Measurements from ENCODE around the gene MAP3K15. TPM values are rescaled to one million over a fixed set of nuclear protein-coding genes. Genes with fewer than 3 reads are reported as not detected.
"Not testable (repeated sequence)": the region's sequence is repeated elsewhere in the genome, so short reads cannot be mapped to it uniquely, and the experiment has no call there.

The MAP3K15 gene
- total RNA-seq, 2 experiments from 2014 or later: 1.1 to 1.5 TPM

- H3K4me1 Mint-ChIP-seq: no peaks in the 10 kb centered on the region
- DNase-seq: no peak
- H3K27me3 Mint-ChIP-seq: peaks cover 9% of the 10 kb centered on the region
- H3K36me3 Mint-ChIP-seq: no peaks in the 10 kb centered on the region
- no peak overlapping the region for H3K27ac Mint-ChIP-seq
- no peak overlapping the region for H3K4me3 Mint-ChIP-seq
- no peaks in the 10 kb centered on the region for H3K9me3 Mint-ChIP-seq
Observed at GRCh38 chrX:19496711-19497110, 18.6 kb downstream of the MAP3K15 start.

GRCh38 chrX:19487520-19488200, 27.6 kb downstream of the MAP3K15 start:
- H3K27me3 Mint-ChIP-seq: no peaks in the 10 kb centered on the region
- no peaks in the 10 kb centered on the region for H3K36me3 Mint-ChIP-seq
- H3K9me3 Mint-ChIP-seq: no peaks in the 10 kb centered on the region
- H3K27ac Mint-ChIP-seq: no peak overlapping the region
- no peak overlapping the region for H3K4me3 Mint-ChIP-seq
- no peak for DNase-seq
- H3K4me1 Mint-ChIP-seq: peaks cover 5% of the 10 kb centered on the region

- no peak for DNase-seq
- Mint-ChIP-seq H3K9me3 (peaks cover 2% of the 10 kb centered on the region), H3K27me3 (no peaks in the 10 kb centered on the region), H3K4me1 (no peaks in the 10 kb centered on the region), H3K36me3 (no peaks in the 10 kb centered on the region), H3K27ac (no peak overlapping the region), H3K4me3 (no peak overlapping the region)
Observed at GRCh38 chrX:19479458-19479857, 35.9 kb downstream of the MAP3K15 start.

- not testable (repeated sequence) for H3K36me3 Mint-ChIP-seq, H3K27me3 Mint-ChIP-seq, DNase-seq, H3K27ac Mint-ChIP-seq, H3K4me1 Mint-ChIP-seq, H3K4me3 Mint-ChIP-seq, H3K9me3 Mint-ChIP-seq
Observed at GRCh38 chrX:19468383-19468782, 46.9 kb downstream of the MAP3K15 start.

GRCh38 chrX:19462879-19463278, 52.4 kb downstream of the MAP3K15 start:
- Mint-ChIP-seq H3K9me3 (no peaks in the 10 kb centered on the region), H3K4me3 (no peak overlapping the region), H3K27ac (no peak overlapping the region), H3K4me1 (no peaks in the 10 kb centered on the region), H3K27me3 (no peaks in the 10 kb centered on the region), H3K36me3 (no peaks in the 10 kb centered on the region)
- DNase-seq: no peak

- Mint-ChIP-seq H3K27me3 (no peaks in the 10 kb centered on the region), H3K27ac (no peak overlapping the region), H3K9me3 (no peaks in the 10 kb centered on the region), H3K4me3 (no peak overlapping the region), H3K4me1 (no peaks in the 10 kb centered on the region), H3K36me3 (no peaks in the 10 kb centered on the region)
- DNase-seq: no peak
Observed at GRCh38 chrX:19462231-19462630, 53.1 kb downstream of the MAP3K15 start.

- Mint-ChIP-seq H3K36me3 (no peaks in the 10 kb centered on the region), H3K27ac (no peak overlapping the region), H3K9me3 (no peaks in the 10 kb centered on the region), H3K27me3 (no peaks in the 10 kb centered on the region), H3K4me1 (no peaks in the 10 kb centered on the region), H3K4me3 (no peak overlapping the region)
- DNase-seq: no peak
Observed at GRCh38 chrX:19457662-19458061, 57.6 kb downstream of the MAP3K15 start.

GRCh38 chrX:19448077-19448476, 67.2 kb downstream of the MAP3K15 start:
- Mint-ChIP-seq H3K9me3 (no peaks in the 10 kb centered on the region), H3K36me3 (no peaks in the 10 kb centered on the region), H3K4me1 (no peaks in the 10 kb centered on the region), H3K27ac (no peak overlapping the region), H3K27me3 (no peaks in the 10 kb centered on the region), H3K4me3 (no peak overlapping the region)
- no peak for DNase-seq

GRCh38 chrX:19446397-19446796, 68.9 kb downstream of the MAP3K15 start:
- Mint-ChIP-seq H3K4me1 (no peaks in the 10 kb centered on the region), H3K36me3 (no peaks in the 10 kb centered on the region), H3K27ac (no peak overlapping the region), H3K27me3 (no peaks in the 10 kb centered on the region), H3K9me3 (no peaks in the 10 kb centered on the region), H3K4me3 (no peak overlapping the region)
- no peak for DNase-seq

- H3K4me3 Mint-ChIP-seq, H3K4me1 Mint-ChIP-seq, H3K36me3 Mint-ChIP-seq, DNase-seq, H3K27me3 Mint-ChIP-seq, H3K27ac Mint-ChIP-seq, H3K9me3 Mint-ChIP-seq: not testable (repeated sequence)
Observed at GRCh38 chrX:19445772-19446171, 69.5 kb downstream of the MAP3K15 start.

GRCh38 chrX:19443869-19444526, 71.3 kb downstream of the MAP3K15 start:
- H3K9me3 Mint-ChIP-seq: no peaks in the 10 kb centered on the region
- H3K36me3 Mint-ChIP-seq: no peaks in the 10 kb centered on the region
- no peak for DNase-seq
- no peak overlapping the region for H3K27ac Mint-ChIP-seq
- no peaks in the 10 kb centered on the region for H3K4me1 Mint-ChIP-seq
- H3K4me3 Mint-ChIP-seq: no peak overlapping the region
- H3K27me3 Mint-ChIP-seq: no peaks in the 10 kb centered on the region

GRCh38 chrX:19440713-19441112, 74.6 kb downstream of the MAP3K15 start:
- no peaks in the 10 kb centered on the region for H3K9me3 Mint-ChIP-seq
- H3K36me3 Mint-ChIP-seq: no peaks in the 10 kb centered on the region
- H3K27ac Mint-ChIP-seq: no peak overlapping the region
- DNase-seq: no peak
- H3K4me1 Mint-ChIP-seq: no peaks in the 10 kb centered on the region
- H3K27me3 Mint-ChIP-seq: peaks cover 3% of the 10 kb centered on the region
- H3K4me3 Mint-ChIP-seq: no peak overlapping the region

- H3K9me3 Mint-ChIP-seq, H3K27ac Mint-ChIP-seq, H3K4me1 Mint-ChIP-seq, H3K4me3 Mint-ChIP-seq, H3K36me3 Mint-ChIP-seq, H3K27me3 Mint-ChIP-seq, DNase-seq: not testable (repeated sequence)
Observed at GRCh38 chrX:19422661-19423060, 92.6 kb downstream of the MAP3K15 start.

- no peak overlapping the region for H3K27ac Mint-ChIP-seq
- H3K36me3 Mint-ChIP-seq: no peaks in the 10 kb centered on the region
- no peak overlapping the region for H3K4me3 Mint-ChIP-seq
- H3K27me3 Mint-ChIP-seq: no peaks in the 10 kb centered on the region
- H3K9me3 Mint-ChIP-seq: no peaks in the 10 kb centered on the region
- H3K4me1 Mint-ChIP-seq: no peaks in the 10 kb centered on the region
- no peak for DNase-seq
Observed at GRCh38 chrX:19410259-19410658, 105.0 kb downstream of the MAP3K15 start.

- H3K4me1 Mint-ChIP-seq: no peaks in the 10 kb centered on the region
- no peak overlapping the region for H3K4me3 Mint-ChIP-seq
- H3K27ac Mint-ChIP-seq: no peak overlapping the region
- H3K9me3 Mint-ChIP-seq: no peaks in the 10 kb centered on the region
- no peaks in the 10 kb centered on the region for H3K36me3 Mint-ChIP-seq
- DNase-seq: no peak
- no peaks in the 10 kb centered on the region for H3K27me3 Mint-ChIP-seq
Observed at GRCh38 chrX:19403696-19404095, 111.6 kb downstream of the MAP3K15 start.

- DNase-seq: no peak
- Mint-ChIP-seq H3K4me3 (no peak overlapping the region), H3K27me3 (no peaks in the 10 kb centered on the region), H3K36me3 (no peaks in the 10 kb centered on the region), H3K4me1 (no peaks in the 10 kb centered on the region), H3K9me3 (no peaks in the 10 kb centered on the region), H3K27ac (no peak overlapping the region)
Observed at GRCh38 chrX:19392703-19393102, 122.6 kb downstream of the MAP3K15 start.

Measured in activated naive CD8-positive, alpha-beta T cell treated with anti-CD3 and anti-CD28 coated beads for 36 hours (primary cell).